ENCODE data around the gene PRDM16. TPM values are rescaled to one million over a fixed set of nuclear protein-coding genes. Genes with fewer than 3 reads are reported as not detected.

PRDM16 gene
- total RNA-seq, 1 donor from 2014 or later: 21.4 TPM

DNA sequence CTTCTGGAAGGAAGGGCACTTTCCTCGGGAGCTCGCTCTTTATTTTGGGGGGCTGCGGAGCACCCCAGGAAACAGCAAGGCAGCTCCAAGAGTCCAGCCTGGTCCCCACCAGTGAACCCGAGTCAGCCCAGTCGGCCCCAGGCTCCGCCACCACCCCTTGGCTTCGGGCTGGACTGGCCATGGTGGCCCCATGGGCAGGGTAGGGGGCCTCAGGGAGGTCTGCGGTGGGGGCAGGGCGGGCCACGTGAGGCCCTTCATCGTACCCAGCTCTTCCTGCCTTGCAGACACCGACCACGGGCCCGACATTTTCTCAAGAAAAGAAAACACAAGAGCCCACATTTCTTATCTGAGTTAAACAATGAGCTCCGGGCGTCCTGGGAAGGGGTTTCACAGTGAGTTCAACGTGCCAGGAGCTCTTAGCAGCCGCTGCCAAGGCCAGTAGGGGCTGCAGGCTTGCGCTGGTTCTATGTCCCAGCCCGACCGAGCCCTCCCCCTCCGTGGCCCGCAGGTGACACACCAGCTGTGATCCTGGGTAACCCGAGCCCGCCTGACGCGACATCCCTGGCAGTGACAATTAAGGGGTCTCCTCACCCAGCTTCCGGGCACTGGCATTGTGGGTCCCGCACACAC, 66.2 kb downstream of the PRDM16 start:
- no peak for TF ChIP-seq CTCF (IDR thresholded peaks at IDR 0.05; ENCODE audit: unreplicated experiment)
- Mint-ChIP-seq H3K27me3 (ENCODE audit: unreplicated experiment) (peaks cover 9% of the 10 kb centered on the region), H3K4me3 (ENCODE audit: unreplicated experiment) (no peak overlapping the region), H3K36me3 (ENCODE audit: low read depth, unreplicated experiment) (no peaks in the 10 kb centered on the region), H3K4me1 (ENCODE audit: unreplicated experiment) (peaks cover 9% of the 10 kb centered on the region), H3K9me3 (ENCODE audit: unreplicated experiment) (no peaks in the 10 kb centered on the region), H3K27ac (ENCODE audit: unreplicated experiment) (peak overlapping the region; percentile 57)
- DNase-seq (ENCODE audit: low spot score): peak; percentile 22

DNA sequence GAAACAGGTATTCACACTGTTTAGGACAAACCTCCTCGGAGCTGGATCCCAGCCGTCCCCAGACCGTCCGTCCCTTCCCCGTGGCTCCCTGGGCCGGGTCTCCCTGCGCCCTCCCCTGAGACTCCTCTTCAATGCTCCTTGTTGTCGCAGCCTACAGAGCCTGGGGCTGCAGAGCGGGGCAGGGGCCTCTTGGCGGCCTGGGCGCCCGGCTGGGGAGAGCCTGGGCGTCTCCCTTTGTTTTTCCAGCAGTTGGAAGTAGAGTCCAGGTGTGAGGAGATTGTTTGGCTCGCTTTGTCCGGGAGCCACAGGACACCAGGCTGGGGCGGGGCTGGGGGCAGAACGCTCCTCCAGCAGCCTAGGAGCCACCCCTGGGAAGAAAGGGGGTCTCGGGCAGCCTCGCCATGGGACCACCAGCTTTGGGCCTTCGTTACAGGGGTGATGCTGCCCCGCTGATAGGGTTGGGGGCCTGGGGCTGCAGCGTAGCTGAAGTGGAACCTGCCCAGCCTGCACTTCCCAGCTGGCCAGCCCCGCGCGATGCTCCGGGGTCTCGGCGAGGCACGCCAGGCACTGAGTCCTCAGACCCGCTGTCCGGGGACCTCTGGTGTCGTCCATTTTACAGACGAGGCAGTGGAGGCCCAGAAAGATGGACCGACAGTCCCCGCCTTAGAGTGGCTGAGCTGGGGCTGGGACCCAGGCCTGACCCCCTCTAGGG, 66.9 kb downstream of the PRDM16 start:
- Mint-ChIP-seq H3K9me3 (ENCODE audit: unreplicated experiment) (no peaks in the 10 kb centered on the region), H3K36me3 (ENCODE audit: low read depth, unreplicated experiment) (no peaks in the 10 kb centered on the region), H3K4me1 (ENCODE audit: unreplicated experiment) (peaks cover 9% of the 10 kb centered on the region), H3K27ac (ENCODE audit: unreplicated experiment) (peak overlapping the region; percentile 57), H3K4me3 (ENCODE audit: unreplicated experiment) (no peak overlapping the region), H3K27me3 (ENCODE audit: unreplicated experiment) (peaks cover 9% of the 10 kb centered on the region)
- TF ChIP-seq CTCF (IDR thresholded peaks at IDR 0.05; ENCODE audit: unreplicated experiment): no peak
- DNase-seq (ENCODE audit: low spot score): no peak

DNA sequence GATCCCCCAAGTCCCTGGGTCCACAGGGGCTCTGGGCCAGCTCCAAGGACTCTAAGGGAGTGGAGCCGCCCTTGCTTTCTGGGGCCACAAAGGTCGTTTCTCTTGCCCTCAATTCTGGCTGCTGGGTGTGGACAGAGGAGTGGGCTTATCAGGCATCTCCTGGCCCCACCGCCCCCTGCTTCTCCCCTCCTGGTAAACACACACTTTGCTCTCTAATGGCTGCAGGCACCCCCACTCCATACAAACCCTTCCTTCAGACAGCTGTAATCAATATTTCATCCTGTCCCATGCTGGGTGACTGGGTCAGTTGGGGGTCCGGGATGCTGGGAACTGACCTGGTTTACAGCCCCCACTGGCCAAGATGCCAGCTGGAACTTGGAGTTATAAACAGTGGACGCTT, 67.5 kb downstream of the PRDM16 start:
- Mint-ChIP-seq H3K36me3 (ENCODE audit: low read depth, unreplicated experiment) (no peaks in the 10 kb centered on the region), H3K27me3 (ENCODE audit: unreplicated experiment) (peaks cover 9% of the 10 kb centered on the region), H3K4me1 (ENCODE audit: unreplicated experiment) (peaks cover 9% of the 10 kb centered on the region), H3K27ac (ENCODE audit: unreplicated experiment) (no peak overlapping the region), H3K9me3 (ENCODE audit: unreplicated experiment) (no peaks in the 10 kb centered on the region), H3K4me3 (ENCODE audit: unreplicated experiment) (no peak overlapping the region)
- TF ChIP-seq CTCF (IDR thresholded peaks at IDR 0.05; ENCODE audit: unreplicated experiment): no peak
- no peak for DNase-seq (ENCODE audit: low spot score)

- no peak overlapping the region for H3K27ac Mint-ChIP-seq (ENCODE audit: unreplicated experiment)
- DNase-seq (ENCODE audit: low spot score): no peak
- no peaks in the 10 kb centered on the region for H3K36me3 Mint-ChIP-seq (ENCODE audit: low read depth, unreplicated experiment)
- no peak overlapping the region for H3K4me3 Mint-ChIP-seq (ENCODE audit: unreplicated experiment)
- H3K9me3 Mint-ChIP-seq (ENCODE audit: unreplicated experiment): no peaks in the 10 kb centered on the region
- no peak for TF ChIP-seq CTCF (IDR thresholded peaks at IDR 0.05; ENCODE audit: unreplicated experiment)
- peaks cover 12% of the 10 kb centered on the region for H3K4me1 Mint-ChIP-seq (ENCODE audit: unreplicated experiment)
- peaks cover 7% of the 10 kb centered on the region for H3K27me3 Mint-ChIP-seq (ENCODE audit: unreplicated experiment)
Measured at GRCh38 chr1:3137111-3138100, 68.4 kb downstream of the PRDM16 start.
